H1 (cell line): ENCODE measurements around the gene PKP1. TPM values are rescaled to one million over a fixed set of nuclear protein-coding genes. Genes with fewer than 3 reads are reported as not detected.

Source experiments
- ASH2L ChIP-seq: fragments of 200-600, 300-600 bp; sonication (generic); IDR thresholded peaks from one replicate; pipeline ENCODE4 v1.7.1; 2017; ENCODE audit warnings: low read length
- EZH2 ChIP-seq: fragments of 200-600 bp; sonication (generic); IDR thresholded peaks from 2 replicates; pipeline ENCODE4 v1.7.1; 2012; ENCODE audit warnings: low read depth, mild to moderate bottlenecking, moderate library complexity, low read length, inconsistent platforms; ENCODE audit not compliant: severe bottlenecking
- GTF2F1 ChIP-seq: IDR thresholded peaks from 2 replicates; pipeline ENCODE4 v1.6.1; 2012; ENCODE audit warnings: low read depth, low read length, improper control_type of control experiment, borderline replicate concordance
- RNF2 ChIP-seq: fragments of 200-900, 300-1000 bp; sonication (generic); IDR thresholded peaks from 2 replicates; pipeline ENCODE4 v1.7.1; 2016; ENCODE audit warnings: borderline replicate concordance, low read depth, mild to moderate bottlenecking, antibody characterized with exemption, low read length; ENCODE audit not compliant: poor library complexity, severe bottlenecking; ENCODE audit errors: missing control alignments
- TEAD4 ChIP-seq: IDR thresholded peaks from 2 replicates; pipeline ENCODE4 v1.6.1; 2012; ENCODE audit warnings: low read depth, low read length, inconsistent platforms, mixed read lengths
- polyA plus RNA-seq, 7 experiments: library from polyadenylated mRNA; depleted of rRNA in 3 of 7; stranded (reverse) in 5 of 7; unstranded in 2 of 7; fragments of >200 nt in 5 of 7; fragments of 200-250 nt in 2 of 7; gene quantifications; 1 replicate in 5 of 7; 2 replicates in 1 of 7; 4 replicates in 1 of 7; pipeline versions ENCODE4 v1.2.1 to v1.2.3, GENCODE V29; 2011 to 2013; ENCODE audit warnings: missing spikeins in 2 of 7, mixed read lengths in 2 of 7
- total RNA-seq: library from RNA; stranded (reverse); fragmentation: NEBNext Ultra II Directional; extraction: Animal tissue kit (Norgen Biotek cat#: 25700); gene quantifications from 2 replicates; pipeline ENCODE4 v1.2.1, GENCODE V29; 2021

The PKP1 gene
- total and polyA plus RNA-seq, 2 of the 8 experiments (the other 6 are each of a cell fraction or from before 2014, with no cell fraction given): 0.21 to 0.95 TPM

GRCh38 chr1:201267481-201268229 lies 15.7 kb upstream of the PKP1 start (continued):
- TF ChIP-seq TEAD4: no peak
- no peak for TF ChIP-seq RNF2
- no peak for TF ChIP-seq EZH2
- TF ChIP-seq GTF2F1: no peak
- TF ChIP-seq ASH2L: no peak
